ENCODE results near the gene SH3YL1.

- TF ChIP-seq, protein P1, sequence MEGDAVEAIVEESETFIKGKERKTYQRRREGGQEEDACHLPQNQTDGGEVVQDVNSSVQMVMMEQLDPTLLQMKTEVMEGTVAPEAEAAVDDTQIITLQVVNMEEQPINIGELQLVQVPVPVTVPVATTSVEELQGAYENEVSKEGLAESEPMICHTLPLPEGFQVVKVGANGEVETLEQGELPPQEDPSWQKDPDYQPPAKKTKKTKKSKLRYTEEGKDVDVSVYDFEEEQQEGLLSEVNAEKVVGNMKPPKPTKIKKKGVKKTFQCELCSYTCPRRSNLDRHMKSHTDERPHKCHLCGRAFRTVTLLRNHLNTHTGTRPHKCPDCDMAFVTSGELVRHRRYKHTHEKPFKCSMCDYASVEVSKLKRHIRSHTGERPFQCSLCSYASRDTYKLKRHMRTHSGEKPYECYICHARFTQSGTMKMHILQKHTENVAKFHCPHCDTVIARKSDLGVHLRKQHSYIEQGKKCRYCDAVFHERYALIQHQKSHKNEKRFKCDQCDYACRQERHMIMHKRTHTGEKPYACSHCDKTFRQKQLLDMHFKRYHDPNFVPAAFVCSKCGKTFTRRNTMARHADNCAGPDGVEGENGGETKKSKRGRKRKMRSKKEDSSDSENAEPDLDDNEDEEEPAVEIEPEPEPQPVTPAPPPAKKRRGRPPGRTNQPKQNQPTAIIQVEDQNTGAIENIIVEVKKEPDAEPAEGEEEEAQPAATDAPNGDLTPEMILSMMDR (IDR thresholded peaks at IDR 0.05; ENCODE audit: borderline replicate concordance, extremely low read depth, low read length, poor library complexity, severe bottlenecking), result no peak
- TF ChIP-seq EZH2 (IDR thresholded peaks at IDR 0.05; ENCODE audit: borderline replicate concordance, low read depth, low read length, severe bottlenecking), result no peak
These were observed at the start of gene SH3YL1 for GRCh38 chr2:263774-264492.
